A549 (cell line): ENCODE measurements around the gene ACTL7B.

Experiments
- HDAC2 ChIP-seq: fragments of 200-600 bp; sonication (generic); IDR thresholded peaks from 2 replicates; pipeline ENCODE4 v1.6.1; 2016
- POLR2A ChIP-seq: IDR thresholded peaks from 2 replicates; pipeline ENCODE4 v1.6.1; 2012; ENCODE audit warnings: mild to moderate bottlenecking, low read length

- TF ChIP-seq POLR2A: no peak
- TF ChIP-seq HDAC2: no peak
These were observed 4.6 kb downstream of the ACTL7B start for GRCh38 chr9:108851138-108851537.
